HepG2 (cell line): Measurements from ENCODE around the gene IRF2BPL. TPM values are rescaled to one million over a fixed set of nuclear protein-coding genes. Genes with fewer than 3 reads are reported as not detected.

ENCODE experiments used
- AKNA ChIP-seq: sonication (generic); formaldehyde crosslinking; IDR thresholded peaks from 2 replicates; pipeline ENCODE4 v1.4.0; 2020; ENCODE audit warnings: missing genetic modification reagents, borderline replicate concordance
- ASH2L ChIP-seq: fragments of 300-600, 200-600 bp; sonication (generic); IDR thresholded peaks from 2 replicates; pipeline ENCODE4 v1.7.0; 2017; ENCODE audit warnings: low read depth, mild to moderate bottlenecking, moderate library complexity, mixed read lengths, low read length; ENCODE audit not compliant: insufficient read length
- KDM4B ChIP-seq: sonication (generic); formaldehyde crosslinking; IDR thresholded peaks from 2 replicates; pipeline ENCODE4 v1.4.0; 2020; ENCODE audit warnings: missing genetic modification reagents
- KLF16 ChIP-seq, 2 experiments: sonication (generic) in 1 of 2; formaldehyde crosslinking in 1 of 2; IDR thresholded peaks; 2 replicates each; pipeline versions ENCODE4 v1.6.1 to v1.8.0; 2016 to 2023; ENCODE audit warnings: missing genetic modification reagents in 2 of 2, missing compliant biosample characterization in 1 of 2
- MLLT10 ChIP-seq: sonication (generic); formaldehyde crosslinking; IDR thresholded peaks from 2 replicates; pipeline ENCODE4 v1.4.0; 2020; ENCODE audit warnings: missing genetic modification reagents
- NR2F1 ChIP-seq, 2 experiments: fragments of 450-650 bp in 1 of 2; formaldehyde crosslinking in 1 of 2; IDR thresholded peaks; 2 replicates each; pipeline versions ENCODE4 v1.5.0 to v1.6.1; 2016 to 2020; ENCODE audit warnings: mild to moderate bottlenecking in 1 of 2, missing compliant biosample characterization in 1 of 2, missing genetic modification reagents in 1 of 2, moderate library complexity in 1 of 2
- PAXIP1 ChIP-seq: sonication (generic); formaldehyde crosslinking; conservative IDR thresholded peaks from 2 replicates; pipeline ENCODE4 v1.4.0; 2020; ENCODE audit warnings: mild to moderate bottlenecking, missing genetic modification reagents, moderate library complexity
- PLRG1 ChIP-seq: fragments of 450-650 bp; conservative IDR thresholded peaks from 2 replicates; pipeline ENCODE4 v1.6.1; 2016
- RBM39 ChIP-seq: fragments of 200-400 bp; formaldehyde crosslinking; IDR thresholded peaks from one replicate; pipeline ENCODE4 v1.6.1; 2018; ENCODE audit warnings: antibody characterized with exemption, mild to moderate bottlenecking, low read depth, low read length; ENCODE audit not compliant: poor library complexity, severe bottlenecking
- RFXAP ChIP-seq: sonication (generic); formaldehyde crosslinking; IDR thresholded peaks from 2 replicates; pipeline ENCODE4 v1.4.0; 2020; ENCODE audit warnings: missing genetic modification reagents, borderline replicate concordance
- SAFB2 ChIP-seq: sonication (generic); formaldehyde crosslinking; IDR thresholded peaks from 2 replicates; pipeline ENCODE4 v1.5.1; 2020; ENCODE audit warnings: missing genetic modification reagents, low read depth, mild to moderate bottlenecking, borderline replicate concordance
- SMAD9 ChIP-seq: sonication (generic); formaldehyde crosslinking; IDR thresholded peaks from 2 replicates; pipeline ENCODE4 v1.5.1; 2020; ENCODE audit warnings: mild to moderate bottlenecking, missing genetic modification reagents
- TBL1XR1 ChIP-seq: fragments of 150-350 bp; IDR thresholded peaks from 2 replicates; pipeline ENCODE4 v1.6.1; 2014; ENCODE audit warnings: borderline replicate concordance, low read length; ENCODE audit not compliant: partially characterized antibody
- ZNF205 ChIP-seq: IDR thresholded peaks from 2 replicates; pipeline ENCODE4 v1.6.1; 2018; ENCODE audit warnings: missing biosample characterization, missing genetic modification reagents
- ZNF275 ChIP-seq: sonication (generic); formaldehyde crosslinking; IDR thresholded peaks from 2 replicates; pipeline ENCODE4 v1.8.0; 2022; ENCODE audit warnings: missing genetic modification reagents, mild to moderate bottlenecking, inconsistent platforms, borderline replicate concordance
- ZNF546 ChIP-seq: sonication (generic); formaldehyde crosslinking; conservative IDR thresholded peaks from 2 replicates; pipeline ENCODE4 v1.8.1; 2023; ENCODE audit warnings: mild to moderate bottlenecking, missing genetic modification reagents
- ZNF782 ChIP-seq: sonication (generic); formaldehyde crosslinking; IDR thresholded peaks from 2 replicates; pipeline ENCODE4 v1.4.0; 2020; ENCODE audit warnings: missing genetic modification reagents, mild to moderate bottlenecking, borderline replicate concordance
- polyA plus RNA-seq, 8 experiments: library from polyadenylated mRNA; depleted of rRNA in 3 of 8; stranded (reverse) in 7 of 8; unstranded in 1 of 8; fragments of >200 nt; fragmentation: Illumina TruSeq in 4 of 8; extraction: Trizol in 4 of 8; gene quantifications; 2 replicates each; pipeline versions ENCODE4 v1.2.1 to v1.2.3, GENCODE V29; 2011 to 2016; ENCODE audit warnings: low read depth in 4 of 8, missing spikeins in 1 of 8, mixed read lengths in 1 of 8; ENCODE audit not compliant: insufficient read depth in 1 of 8
- total RNA-seq, 5 experiments: library from RNA; depleted of rRNA; stranded (reverse); fragments of >200 nt; fragmentation: Illumina TruSeq; extraction: Trizol; gene quantifications; 2 replicates each; pipeline ENCODE4 v1.2.3, GENCODE V29; 2016; ENCODE audit warnings: low read depth in 1 of 5
- TF ChIP-seq, protein P1 (sequence below): sonication (generic); formaldehyde crosslinking; IDR thresholded peaks from 2 replicates; pipeline ENCODE4 v1.8.1; 2023; ENCODE audit warnings: mild to moderate bottlenecking, missing genetic modification reagents, borderline replicate concordance
- TF ChIP-seq, protein P2 (sequence below): sonication (generic); formaldehyde crosslinking; IDR thresholded peaks from 2 replicates; pipeline ENCODE4 v1.4.0; 2020; ENCODE audit warnings: mild to moderate bottlenecking, missing genetic modification reagents

Gene IRF2BPL
- total and polyA plus RNA-seq, 2 of the 13 experiments (the other 11 are each of a cell fraction or from before 2014, with no cell fraction given) = 6.6 to 8.4 TPM

GRCh38 chr14:77014004-77014604 is 14.4 kb downstream of the IRF2BPL start (continued):
- TF ChIP-seq AKNA (CRISPR knock-in tag) (no peak), NR2F1 (CRISPR knock-in tag; IDR thresholded peaks at IDR 0.05) (no peak), SMAD9 (CRISPR knock-in tag) (no peak), KDM4B (CRISPR knock-in tag) (no peak), RBM39 (no peak), RFXAP (CRISPR knock-in tag) (no peak), TBL1XR1 (no peak), ZNF782 (no peak), PAXIP1 (peak; percentile 32; the same call in 1 of the 2 replicates), MLLT10 (CRISPR knock-in tag) (no peak), ZNF275 (CRISPR knock-in tag) (no peak), PLRG1 (no peak), ZNF546 (CRISPR knock-in tag) (no peak), ASH2L (no peak), SAFB2 (no peak), ZNF205 (CRISPR knock-in tag) (no peak), KLF16 (CRISPR knock-in tag; IDR thresholded peaks at IDR 0.05) (no peak)
- TF ChIP-seq, protein P1, sequence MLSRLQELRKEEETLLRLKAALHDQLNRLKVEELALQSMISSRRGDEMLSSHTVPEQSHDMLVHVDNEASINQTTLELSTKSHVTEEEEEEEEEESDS (CRISPR knock-in tag) = no peak
- TF ChIP-seq, protein P2, sequence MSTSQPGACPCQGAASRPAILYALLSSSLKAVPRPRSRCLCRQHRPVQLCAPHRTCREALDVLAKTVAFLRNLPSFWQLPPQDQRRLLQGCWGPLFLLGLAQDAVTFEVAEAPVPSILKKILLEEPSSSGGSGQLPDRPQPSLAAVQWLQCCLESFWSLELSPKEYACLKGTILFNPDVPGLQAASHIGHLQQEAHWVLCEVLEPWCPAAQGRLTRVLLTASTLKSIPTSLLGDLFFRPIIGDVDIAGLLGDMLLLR (CRISPR knock-in tag) = no peak
